Neural crest cell (in vitro differentiated cells): ENCODE results near the gene STPG3. TPM values are rescaled to one million over a fixed set of nuclear protein-coding genes. Genes with fewer than 3 reads are reported as not detected.

Experiments used
- DNase-seq: peaks from one replicate; pipeline ENCODE4 v3.0.0; 2021; ENCODE audit warnings: low read depth, mixed read lengths, low spot score
- H3K27ac Mint-ChIP-seq: one replicate; pipeline ENCODE4 v1.8.0; 2021; ENCODE audit warnings: mild to moderate bottlenecking, mixed read lengths; ENCODE audit not compliant: unreplicated experiment
- H3K27me3 Mint-ChIP-seq: 2 replicates; pipeline ENCODE4 v1.8.0; 2021; ENCODE audit warnings: low read depth, mild to moderate bottlenecking, mixed read lengths
- H3K36me3 Mint-ChIP-seq: 2 replicates; pipeline ENCODE4 v1.8.0; 2021; ENCODE audit warnings: low read depth, mild to moderate bottlenecking, mixed read lengths
- H3K4me1 Mint-ChIP-seq: 2 replicates; pipeline ENCODE4 v1.8.0; 2021; ENCODE audit warnings: mixed read lengths
- H3K4me3 Mint-ChIP-seq: one replicate; pipeline ENCODE4 v1.8.0; 2021; ENCODE audit warnings: mild to moderate bottlenecking, mixed read lengths
- H3K9me3 Mint-ChIP-seq: 2 replicates; pipeline ENCODE4 v1.8.0; 2021; ENCODE audit warnings: mixed read lengths
- CTCF ChIP-seq: fragments of 200-600 bp; sonication (generic); conservative IDR thresholded peaks from 2 replicates; pipeline ENCODE4 v1.5.0; 2021; ENCODE audit warnings: antibody characterized with exemption, mild to moderate bottlenecking
- total RNA-seq: library from RNA; stranded (reverse); gene quantifications from 2 replicates; pipeline ENCODE4 v1.2.1, GENCODE V29; 2021

The STPG3 gene
- total RNA-seq, 1 donor from 2014 or later, result 0.26 TPM

- Mint-ChIP-seq H3K27me3 (peaks cover 6% of the 10 kb centered on the region), H3K27ac (no peak within 1 kb of the TSS), H3K4me1 (peaks cover 4% of the 10 kb centered on the region), H3K9me3 (no peaks in the 10 kb centered on the region), H3K4me3 (peak within 1 kb of the TSS; percentile 82), H3K36me3 (no peaks in the 10 kb centered on the region)
- TF ChIP-seq CTCF, result peak; percentile 87
- peak; percentile 81 for DNase-seq
Measured at GRCh38 chr9:137227054-137227852, 23.8 kb upstream of the STPG3 start, which contains the start of gene RNF224. Gene RNF224 (plus strand): TSS chr9:137227502. CDS start chr9:137228336, 834 bp downstream.

GRCh38 chr9:137227853-137228505 lies 23.1 kb upstream of the STPG3 start:
- Mint-ChIP-seq H3K9me3 (no peaks in the 10 kb centered on the region), H3K36me3 (no peaks in the 10 kb centered on the region), H3K27me3 (peaks cover 4% of the 10 kb centered on the region), H3K4me1 (peaks cover 4% of the 10 kb centered on the region), H3K27ac (no peak overlapping the region), H3K4me3 (peak overlapping the region; percentile 82)
- no peak for TF ChIP-seq CTCF
- DNase-seq, result no peak

DNA sequence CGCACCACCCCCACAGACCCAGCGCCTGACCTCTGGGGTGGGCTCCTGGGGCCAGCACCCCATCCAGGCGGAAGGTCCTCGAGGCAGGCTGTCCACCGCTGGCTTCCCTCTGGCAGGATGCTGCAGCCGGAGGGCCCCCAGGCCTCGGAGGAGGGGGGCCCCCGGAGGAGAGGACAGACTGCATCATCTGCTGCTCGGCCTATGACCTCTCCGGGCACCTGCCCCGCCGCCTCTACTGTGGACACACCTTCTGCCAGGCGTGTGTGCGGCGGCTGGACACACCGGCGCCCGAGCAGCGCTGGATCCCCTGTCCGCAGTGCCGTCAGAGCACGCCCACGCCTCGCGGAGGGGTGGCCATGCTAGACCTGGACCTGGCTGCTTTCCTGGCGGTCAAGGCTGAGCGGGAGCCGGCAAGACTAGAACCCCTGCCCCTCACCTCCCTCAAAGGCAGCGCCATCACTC lies 22.5 kb upstream of the STPG3 start:
- H3K4me1 Mint-ChIP-seq, result peaks cover 4% of the 10 kb centered on the region
- DNase-seq, result no peak
- H3K9me3 Mint-ChIP-seq, result no peaks in the 10 kb centered on the region
- H3K27ac Mint-ChIP-seq, result no peak overlapping the region
- no peak for TF ChIP-seq CTCF
- peaks cover 3% of the 10 kb centered on the region for H3K27me3 Mint-ChIP-seq
- no peak overlapping the region for H3K4me3 Mint-ChIP-seq
- no peaks in the 10 kb centered on the region for H3K36me3 Mint-ChIP-seq

DNA sequence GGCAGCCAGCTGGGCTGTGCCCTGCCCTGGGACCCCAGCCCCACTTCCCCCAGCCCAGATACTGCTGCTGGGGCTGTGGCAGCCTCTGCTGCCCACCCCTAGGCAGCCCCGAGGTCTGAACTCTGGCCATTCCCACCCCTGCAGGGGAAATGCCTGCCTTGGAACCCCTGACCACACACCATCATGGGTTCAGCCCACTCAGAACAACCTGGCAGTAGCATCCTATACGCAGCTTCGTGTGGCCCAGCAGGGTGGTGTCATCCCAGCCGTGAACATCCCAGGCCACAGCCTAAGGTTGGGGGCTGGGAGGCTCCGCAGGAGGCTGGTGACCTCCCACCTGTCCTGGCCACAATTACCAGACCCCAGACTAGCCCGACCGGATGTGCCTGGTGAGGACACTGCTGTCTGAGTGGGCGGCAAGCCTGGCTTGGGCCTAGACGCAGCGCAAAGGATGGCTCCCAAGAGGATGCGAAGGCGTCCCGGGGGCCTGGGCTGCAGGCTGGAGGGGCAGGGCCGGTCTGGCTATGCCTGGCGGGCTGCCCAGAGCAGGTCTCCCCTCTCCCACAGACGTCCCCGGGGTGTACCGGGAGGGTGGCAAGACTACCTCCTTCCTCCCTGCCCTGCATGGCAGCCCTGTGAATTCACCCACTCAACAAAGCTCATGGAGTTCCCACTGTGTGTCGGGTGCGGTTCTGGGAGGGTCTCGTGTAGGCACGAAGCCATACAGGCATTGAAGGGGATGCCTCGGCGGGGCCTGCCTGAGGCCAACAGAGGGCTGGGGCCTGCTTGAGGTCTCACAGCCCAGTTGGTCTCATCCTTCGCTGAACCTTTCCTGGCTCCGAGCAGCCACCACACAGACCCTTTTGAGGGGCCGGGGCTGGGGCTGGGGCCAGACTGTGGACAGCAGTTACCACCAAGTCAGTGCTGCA lies 21.9 kb upstream of the STPG3 start:
- no peaks in the 10 kb centered on the region for H3K36me3 Mint-ChIP-seq
- TF ChIP-seq CTCF, result no peak
- no peak overlapping the region for H3K27ac Mint-ChIP-seq
- H3K27me3 Mint-ChIP-seq, result peaks cover 3% of the 10 kb centered on the region
- DNase-seq, result no peak
- H3K4me3 Mint-ChIP-seq, result no peak overlapping the region
- H3K4me1 Mint-ChIP-seq, result peaks cover 4% of the 10 kb centered on the region
- no peaks in the 10 kb centered on the region for H3K9me3 Mint-ChIP-seq
